Hindlimb muscle (tissue), 1 donor: ENCODE measurements around the gene AR. TPM values are rescaled to one million over a fixed set of nuclear protein-coding genes. Genes with fewer than 3 reads are reported as not detected.

ENCODE experiments used
- DNase-seq: peaks from one replicate; pipeline ENCODE4 v3.0.0-alpha.2; 2013
- polyA plus RNA-seq: library from polyadenylated mRNA; unstranded; fragments of 120-200 nt; gene quantifications from one replicate; pipeline ENCODE4 v1.2.1, GENCODE V29; 2013; ENCODE audit not compliant: insufficient read length

The AR gene, protein sequence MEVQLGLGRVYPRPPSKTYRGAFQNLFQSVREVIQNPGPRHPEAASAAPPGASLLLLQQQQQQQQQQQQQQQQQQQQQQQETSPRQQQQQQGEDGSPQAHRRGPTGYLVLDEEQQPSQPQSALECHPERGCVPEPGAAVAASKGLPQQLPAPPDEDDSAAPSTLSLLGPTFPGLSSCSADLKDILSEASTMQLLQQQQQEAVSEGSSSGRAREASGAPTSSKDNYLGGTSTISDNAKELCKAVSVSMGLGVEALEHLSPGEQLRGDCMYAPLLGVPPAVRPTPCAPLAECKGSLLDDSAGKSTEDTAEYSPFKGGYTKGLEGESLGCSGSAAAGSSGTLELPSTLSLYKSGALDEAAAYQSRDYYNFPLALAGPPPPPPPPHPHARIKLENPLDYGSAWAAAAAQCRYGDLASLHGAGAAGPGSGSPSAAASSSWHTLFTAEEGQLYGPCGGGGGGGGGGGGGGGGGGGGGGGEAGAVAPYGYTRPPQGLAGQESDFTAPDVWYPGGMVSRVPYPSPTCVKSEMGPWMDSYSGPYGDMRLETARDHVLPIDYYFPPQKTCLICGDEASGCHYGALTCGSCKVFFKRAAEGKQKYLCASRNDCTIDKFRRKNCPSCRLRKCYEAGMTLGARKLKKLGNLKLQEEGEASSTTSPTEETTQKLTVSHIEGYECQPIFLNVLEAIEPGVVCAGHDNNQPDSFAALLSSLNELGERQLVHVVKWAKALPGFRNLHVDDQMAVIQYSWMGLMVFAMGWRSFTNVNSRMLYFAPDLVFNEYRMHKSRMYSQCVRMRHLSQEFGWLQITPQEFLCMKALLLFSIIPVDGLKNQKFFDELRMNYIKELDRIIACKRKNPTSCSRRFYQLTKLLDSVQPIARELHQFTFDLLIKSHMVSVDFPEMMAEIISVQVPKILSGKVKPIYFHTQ
- 6.3 TPM for polyA plus RNA-seq

DNA sequence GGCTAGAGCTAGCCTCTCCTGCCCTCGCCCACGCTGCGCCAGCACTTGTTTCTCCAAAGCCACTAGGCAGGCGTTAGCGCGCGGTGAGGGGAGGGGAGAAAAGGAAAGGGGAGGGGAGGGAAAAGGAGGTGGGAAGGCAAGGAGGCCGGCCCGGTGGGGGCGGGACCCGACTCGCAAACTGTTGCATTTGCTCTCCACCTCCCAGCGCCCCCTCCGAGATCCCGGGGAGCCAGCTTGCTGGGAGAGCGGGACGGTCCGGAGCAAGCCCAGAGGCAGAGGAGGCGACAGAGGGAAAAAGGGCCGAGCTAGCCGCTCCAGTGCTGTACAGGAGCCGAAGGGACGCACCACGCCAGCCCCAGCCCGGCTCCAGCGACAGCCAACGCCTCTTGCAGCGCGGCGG lies at the start of gene AR:
TSS of gene AR (plus strand) at position 204 of the 400 bp plus-strand sequence. CDS start 1,126 bp downstream, outside the sequence.
- DNase-seq = peak; percentile 72

GRCh38 chrX:67500617-67501016 lies 43.2 kb upstream of the AR start:
- no peak for DNase-seq

- DNase-seq = no peak
These were observed 40.8 kb upstream of the AR start for GRCh38 chrX:67503004-67503403.

DNA sequence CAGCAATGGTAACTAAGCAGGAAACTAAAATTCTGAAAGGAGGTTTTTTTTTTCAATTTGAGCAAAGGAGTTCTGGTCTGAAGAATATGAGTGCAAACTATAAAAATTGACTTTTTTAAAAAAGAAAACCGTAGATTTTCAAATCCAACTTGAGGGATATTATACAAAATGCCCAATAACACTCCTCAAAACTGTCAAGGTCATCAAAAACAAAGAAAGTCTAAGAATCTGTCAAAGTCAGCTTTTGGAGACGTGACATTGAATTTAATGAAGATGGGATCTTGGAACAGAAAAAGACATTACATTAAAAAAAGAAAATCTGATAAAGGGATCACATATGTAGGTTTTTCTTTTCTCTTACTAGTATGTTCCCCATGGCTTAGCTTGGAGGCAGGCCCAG lies 40.4 kb upstream of the AR start:
- no peak for DNase-seq

DNA sequence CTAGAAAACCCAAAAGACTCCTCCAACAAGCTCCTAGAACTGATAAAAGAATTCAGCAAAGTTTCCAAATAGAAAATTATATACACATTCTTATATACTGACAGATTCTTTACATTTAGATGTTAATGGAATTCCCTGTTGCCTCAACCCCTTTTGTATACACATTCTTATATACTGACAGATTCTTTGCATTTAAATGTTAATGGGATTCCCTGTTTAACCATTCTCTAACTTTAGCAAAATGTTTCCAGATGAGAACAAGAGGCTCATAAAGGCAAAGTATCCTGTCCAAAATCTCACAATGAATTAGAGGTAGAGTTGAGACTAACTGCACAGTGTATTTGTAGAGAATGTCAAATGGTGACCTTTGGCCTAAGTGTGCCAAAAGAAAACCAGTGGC lies 23.1 kb upstream of the AR start:
- no peak for DNase-seq

DNA sequence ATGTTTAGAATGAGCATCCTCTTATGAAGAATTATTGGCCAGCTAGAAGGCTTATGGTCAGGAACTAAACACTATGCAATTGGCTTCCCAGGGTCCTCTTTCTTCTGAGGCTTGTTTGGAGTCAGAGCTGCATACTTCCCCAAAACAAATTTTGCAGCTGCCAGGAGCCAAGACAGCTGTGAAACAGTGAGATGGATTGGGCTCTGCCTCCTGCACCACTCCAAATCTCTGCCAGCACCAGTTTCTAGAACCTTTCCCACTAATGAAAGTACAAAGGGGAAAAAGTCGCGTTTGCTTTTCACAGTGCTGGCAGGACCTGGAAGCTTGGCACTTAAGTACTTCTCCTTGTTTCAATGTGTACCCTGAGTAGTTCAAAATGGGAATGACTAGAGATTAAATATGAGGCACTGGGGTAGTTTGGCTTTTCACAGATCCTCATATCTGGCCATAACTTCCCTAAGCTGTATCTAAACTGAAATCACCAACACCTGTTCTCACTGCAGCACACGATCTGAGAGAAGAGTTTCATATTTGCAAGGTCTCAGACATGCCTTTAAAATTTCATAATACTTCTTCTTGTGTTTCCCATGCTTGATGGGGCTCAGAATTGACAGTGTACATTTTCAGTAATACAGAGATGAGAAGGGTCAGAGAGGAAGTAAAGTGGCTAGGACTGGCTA lies 20.7 kb upstream of the AR start:
- DNase-seq = no peak

GRCh38 chrX:67523932-67524331 lies 19.9 kb upstream of the AR start:
- no peak for DNase-seq

GRCh38 chrX:67524428-67524827 lies 19.4 kb upstream of the AR start:
- no peak for DNase-seq

DNA sequence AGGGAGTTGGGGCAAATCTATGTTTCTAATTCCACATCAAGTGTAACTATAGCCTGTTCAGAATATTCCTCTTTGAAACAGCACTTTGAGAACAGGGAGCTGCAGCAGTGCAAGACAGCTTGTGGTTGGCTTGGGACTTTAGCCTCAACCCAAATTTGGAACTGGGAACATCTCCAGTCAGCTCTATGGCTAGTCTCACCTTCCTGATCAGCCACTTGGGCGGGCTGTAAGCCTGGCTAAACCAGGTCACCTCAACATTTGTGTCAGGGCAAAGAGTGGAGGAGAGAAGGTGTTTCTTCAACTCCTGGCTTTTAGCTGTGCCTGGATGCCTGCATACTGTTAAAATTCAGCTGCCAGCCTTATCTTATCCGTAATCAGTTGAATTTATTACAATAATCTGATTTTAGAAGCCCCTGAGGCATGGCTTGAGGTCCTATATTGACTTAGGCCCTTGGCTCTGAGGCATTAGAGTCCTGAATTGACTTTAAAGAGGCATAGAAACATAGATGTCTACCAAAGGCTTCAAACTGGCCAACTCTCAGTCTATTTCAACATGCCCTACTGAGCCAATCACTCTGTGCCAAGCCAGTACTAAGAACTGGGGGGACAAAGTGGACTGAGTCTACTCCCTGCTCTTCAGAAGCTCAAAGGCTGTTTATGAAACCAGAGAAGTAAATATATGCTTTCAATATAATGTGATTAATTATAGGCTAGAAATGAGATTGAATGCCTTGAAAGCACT lies 18.7 kb upstream of the AR start:
- DNase-seq = no peak

- DNase-seq = no peak
These were observed 7.3 kb upstream of the AR start for GRCh38 chrX:67536564-67536963.

- no peak for DNase-seq
These were observed 5.4 kb upstream of the AR start for GRCh38 chrX:67538383-67538782.

DNA sequence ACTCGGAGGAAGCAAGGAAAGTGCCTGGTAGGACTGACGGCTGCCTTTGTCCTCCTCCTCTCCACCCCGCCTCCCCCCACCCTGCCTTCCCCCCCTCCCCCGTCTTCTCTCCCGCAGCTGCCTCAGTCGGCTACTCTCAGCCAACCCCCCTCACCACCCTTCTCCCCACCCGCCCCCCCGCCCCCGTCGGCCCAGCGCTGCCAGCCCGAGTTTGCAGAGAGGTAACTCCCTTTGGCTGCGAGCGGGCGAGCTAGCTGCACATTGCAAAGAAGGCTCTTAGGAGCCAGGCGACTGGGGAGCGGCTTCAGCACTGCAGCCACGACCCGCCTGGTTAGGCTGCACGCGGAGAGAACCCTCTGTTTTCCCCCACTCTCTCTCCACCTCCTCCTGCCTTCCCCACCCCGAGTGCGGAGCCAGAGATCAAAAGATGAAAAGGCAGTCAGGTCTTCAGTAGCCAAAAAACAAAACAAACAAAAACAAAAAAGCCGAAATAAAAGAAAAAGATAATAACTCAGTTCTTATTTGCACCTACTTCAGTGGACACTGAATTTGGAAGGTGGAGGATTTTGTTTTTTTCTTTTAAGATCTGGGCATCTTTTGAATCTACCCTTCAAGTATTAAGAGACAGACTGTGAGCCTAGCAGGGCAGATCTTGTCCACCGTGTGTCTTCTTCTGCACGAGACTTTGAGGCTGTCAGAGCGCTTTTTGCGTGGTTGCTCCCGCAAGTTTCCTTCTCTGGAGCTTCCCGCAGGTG lies 637 bp downstream of the AR start:
- DNase-seq = no peak

DNA sequence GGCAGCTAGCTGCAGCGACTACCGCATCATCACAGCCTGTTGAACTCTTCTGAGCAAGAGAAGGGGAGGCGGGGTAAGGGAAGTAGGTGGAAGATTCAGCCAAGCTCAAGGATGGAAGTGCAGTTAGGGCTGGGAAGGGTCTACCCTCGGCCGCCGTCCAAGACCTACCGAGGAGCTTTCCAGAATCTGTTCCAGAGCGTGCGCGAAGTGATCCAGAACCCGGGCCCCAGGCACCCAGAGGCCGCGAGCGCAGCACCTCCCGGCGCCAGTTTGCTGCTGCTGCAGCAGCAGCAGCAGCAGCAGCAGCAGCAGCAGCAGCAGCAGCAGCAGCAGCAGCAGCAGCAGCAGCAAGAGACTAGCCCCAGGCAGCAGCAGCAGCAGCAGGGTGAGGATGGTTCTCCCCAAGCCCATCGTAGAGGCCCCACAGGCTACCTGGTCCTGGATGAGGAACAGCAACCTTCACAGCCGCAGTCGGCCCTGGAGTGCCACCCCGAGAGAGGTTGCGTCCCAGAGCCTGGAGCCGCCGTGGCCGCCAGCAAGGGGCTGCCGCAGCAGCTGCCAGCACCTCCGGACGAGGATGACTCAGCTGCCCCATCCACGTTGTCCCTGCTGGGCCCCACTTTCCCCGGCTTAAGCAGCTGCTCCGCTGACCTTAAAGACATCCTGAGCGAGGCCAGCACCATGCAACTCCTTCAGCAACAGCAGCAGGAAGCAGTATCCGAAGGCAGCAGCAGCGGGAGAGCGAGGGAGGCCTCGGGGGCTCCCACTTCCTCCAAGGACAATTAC lies 1.4 kb downstream of the AR start:
- DNase-seq = no peak

- DNase-seq = peak; percentile 33
These were observed 2.2 kb downstream of the AR start for GRCh38 chrX:67545893-67546495.

DNA sequence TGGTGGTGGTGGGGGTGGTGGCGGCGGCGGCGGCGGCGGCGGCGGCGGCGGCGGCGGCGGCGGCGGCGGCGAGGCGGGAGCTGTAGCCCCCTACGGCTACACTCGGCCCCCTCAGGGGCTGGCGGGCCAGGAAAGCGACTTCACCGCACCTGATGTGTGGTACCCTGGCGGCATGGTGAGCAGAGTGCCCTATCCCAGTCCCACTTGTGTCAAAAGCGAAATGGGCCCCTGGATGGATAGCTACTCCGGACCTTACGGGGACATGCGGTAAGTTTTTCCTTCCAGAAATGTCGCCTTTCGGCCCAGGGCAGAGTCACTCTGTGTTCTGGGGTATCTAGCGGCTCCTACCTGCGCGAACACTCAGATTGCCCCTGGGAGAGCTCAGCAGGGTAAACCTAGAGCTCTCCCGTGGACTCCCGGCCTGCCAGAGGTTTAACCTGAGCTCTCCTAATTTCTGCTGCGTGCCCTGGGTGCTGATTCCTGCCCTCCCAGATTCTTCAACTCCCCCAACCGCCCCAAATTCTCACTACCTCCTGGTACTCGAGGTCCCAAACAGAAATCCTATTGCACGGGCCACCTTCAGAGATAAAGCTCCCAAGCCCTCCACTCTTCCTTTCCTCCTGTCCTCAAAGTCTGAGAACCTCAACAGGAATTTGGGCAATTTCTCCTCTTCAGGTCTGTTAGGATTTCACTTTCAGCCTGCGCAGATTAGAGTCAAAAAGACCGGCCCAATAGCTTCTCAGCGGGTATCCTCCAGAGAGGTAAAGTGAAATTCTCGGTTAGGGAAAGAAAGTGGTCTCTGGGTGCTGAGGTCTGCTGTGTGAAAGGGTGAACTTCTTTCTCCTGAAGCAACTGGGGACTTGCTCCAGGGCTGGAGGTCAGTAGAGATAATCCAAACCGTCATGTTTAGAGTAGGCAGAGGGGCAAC lies 2.9 kb downstream of the AR start:
- DNase-seq = no peak

DNA sequence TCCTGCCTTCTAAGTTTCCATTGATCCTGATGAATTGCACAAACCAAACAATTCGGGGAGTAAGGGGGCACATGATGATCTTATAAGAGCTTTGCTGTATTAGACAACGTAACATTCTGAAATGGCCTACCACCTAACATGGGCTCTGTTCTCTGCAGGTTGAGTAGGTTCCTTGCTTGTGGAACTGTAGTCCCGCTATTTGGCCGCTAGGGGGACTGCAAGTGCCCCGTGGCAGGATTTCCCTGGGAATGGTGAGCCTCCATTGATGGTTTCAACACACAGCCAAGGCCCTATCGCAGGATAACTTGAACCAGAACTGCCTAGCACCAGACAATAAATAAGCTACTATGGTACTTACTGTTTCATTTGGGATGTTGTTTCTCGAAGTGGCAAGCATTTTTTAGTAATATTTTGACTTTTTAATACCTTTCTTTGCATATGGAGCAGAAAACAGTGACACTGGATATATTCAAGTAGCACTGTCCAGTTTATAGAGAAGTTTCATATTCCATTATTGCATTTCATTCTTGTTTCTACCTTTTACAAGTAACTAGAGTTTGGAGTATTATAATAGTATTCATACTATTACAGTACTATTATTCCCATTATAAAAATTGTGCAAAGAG lies 11.9 kb downstream of the AR start:
- no peak for DNase-seq

DNA sequence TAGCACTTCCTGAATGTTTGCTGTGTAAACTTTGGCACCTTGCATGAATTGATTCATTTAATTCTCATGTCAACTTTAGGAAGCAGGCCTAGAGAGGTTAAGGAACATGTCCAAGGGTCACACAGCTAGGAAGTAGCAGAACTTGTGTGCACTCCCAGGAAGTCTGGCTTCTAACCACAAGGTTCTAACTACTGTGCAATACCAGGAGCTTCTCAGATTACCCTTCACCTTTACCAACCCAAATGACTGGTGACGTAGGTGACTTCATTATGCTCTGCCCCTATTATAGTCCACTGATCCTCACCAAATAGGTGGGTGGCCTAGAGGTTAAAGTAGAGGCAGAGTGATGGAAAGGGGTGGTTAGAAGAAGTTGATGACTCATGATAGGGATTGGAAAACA lies 14.4 kb downstream of the AR start:
- no peak for DNase-seq
